Fibroblast of pulmonary artery (primary cell): ENCODE results near the gene FMN2.
A peak's percentile ranks its signal among the peaks of the same experiment; 100 is the strongest.

Experiments
- DNase-seq: peaks from one replicate; pipeline ENCODE4 v3.0.0-alpha.2; 2010; ENCODE audit warnings: low read depth
- H3K4me3 ChIP-seq: replicated peaks from 2 replicates; pipeline ENCODE4 v1.5.1; 2011; ENCODE audit warnings: low read depth, mild to moderate bottlenecking, control low read depth, low read length, moderate library complexity
- CTCF ChIP-seq: IDR thresholded peaks from 2 replicates; pipeline ENCODE4 v1.5.1; 2011; ENCODE audit warnings: mild to moderate bottlenecking, control low read depth, low read length, inconsistent platforms; ENCODE audit errors: missing control alignments

FMN2 gene

GRCh38 chr1:240294566-240294965 lies 202.9 kb downstream of the FMN2 start:
- TF ChIP-seq CTCF: no peak
- DNase-seq: no peak
- H3K4me3 ChIP-seq: no peak overlapping the region

- H3K4me3 ChIP-seq: no peak overlapping the region
- DNase-seq: no peak
- TF ChIP-seq CTCF: no peak
Measured at GRCh38 chr1:240295811-240296210, 204.1 kb downstream of the FMN2 start.

GRCh38 chr1:240304466-240304865 lies 212.8 kb downstream of the FMN2 start:
- no peak for DNase-seq
- no peak overlapping the region for H3K4me3 ChIP-seq
- no peak for TF ChIP-seq CTCF

DNA sequence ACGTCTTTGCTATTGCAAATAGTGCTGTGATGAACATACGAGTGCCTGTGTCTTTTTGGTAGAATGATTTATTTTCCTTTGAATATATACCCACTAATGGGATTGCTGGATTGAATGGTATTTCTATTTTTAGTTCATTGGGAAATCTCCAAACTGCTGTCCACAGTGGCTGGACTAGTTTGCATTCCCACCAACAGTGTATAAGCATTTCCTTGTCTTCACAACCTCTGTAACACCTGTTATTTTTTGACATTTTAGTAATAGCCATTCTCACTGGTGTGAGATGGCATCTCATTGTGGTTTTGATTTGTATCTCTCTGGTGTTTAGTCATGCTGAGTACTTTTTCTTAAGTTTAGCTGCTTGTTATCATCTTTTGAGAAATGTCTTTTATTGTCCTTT lies 215.0 kb downstream of the FMN2 start:
- no peak overlapping the region for H3K4me3 ChIP-seq
- no peak for TF ChIP-seq CTCF
- DNase-seq: no peak

- TF ChIP-seq CTCF: no peak
- H3K4me3 ChIP-seq: no peak overlapping the region
- DNase-seq: no peak
Measured at GRCh38 chr1:240308096-240308495, 216.4 kb downstream of the FMN2 start.

DNA sequence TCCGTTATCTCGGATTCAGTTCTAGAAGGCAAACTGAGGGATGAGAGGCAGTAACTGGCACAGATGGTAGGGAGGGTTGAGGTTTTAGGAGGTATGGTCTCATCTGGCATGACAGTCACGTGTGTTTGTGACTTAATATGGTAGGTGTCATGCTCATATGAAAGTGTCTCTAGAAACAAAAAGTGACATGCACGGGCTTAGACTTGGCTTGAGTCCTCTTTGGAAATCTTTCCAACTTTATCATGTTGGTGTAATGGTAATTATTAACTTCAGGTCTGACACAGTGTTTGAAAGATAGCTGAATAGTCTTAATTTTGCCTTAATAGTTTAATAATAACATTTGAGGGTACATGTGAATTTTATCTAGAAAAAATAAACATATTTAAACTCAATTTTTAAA lies 218.1 kb downstream of the FMN2 start:
- no peak for TF ChIP-seq CTCF
- no peak for DNase-seq
- no peak overlapping the region for H3K4me3 ChIP-seq

DNA sequence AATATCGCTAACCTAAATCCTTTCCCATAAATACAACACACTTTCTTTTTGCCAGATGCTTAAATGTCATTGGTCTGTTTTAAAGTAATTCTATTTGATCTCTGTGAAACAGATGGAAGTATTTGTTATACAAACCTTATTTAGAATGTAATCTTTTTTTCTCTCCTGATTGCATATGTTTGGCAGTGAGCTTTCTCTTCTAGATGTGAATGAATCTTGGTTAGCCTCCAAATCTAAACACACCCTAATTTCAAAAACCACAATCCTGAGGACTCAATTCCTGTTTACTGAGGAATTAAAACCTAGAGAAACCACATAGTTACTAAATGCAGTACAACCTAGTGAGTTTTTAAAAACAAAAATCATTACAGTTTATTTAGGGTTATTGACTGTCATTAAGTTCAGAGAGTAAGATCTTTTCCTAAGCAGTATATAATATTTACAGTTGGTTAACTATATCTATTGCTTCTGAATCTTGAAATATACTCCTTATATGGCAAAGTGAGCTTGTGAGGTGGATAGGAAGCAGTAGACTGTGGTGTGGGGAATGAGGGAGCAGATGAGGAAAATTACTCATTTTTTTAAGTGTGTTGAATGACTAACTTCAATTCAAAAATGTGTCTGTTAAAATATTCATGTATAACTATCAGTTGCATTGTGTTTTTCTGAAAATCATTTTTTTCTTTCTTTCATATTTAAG lies 218.7 kb downstream of the FMN2 start:
- peak; percentile 55 for DNase-seq
- TF ChIP-seq CTCF: no peak
- H3K4me3 ChIP-seq: no peak overlapping the region
